Nephron progenitor cell (in vitro differentiated cells): Measurements from ENCODE around the gene ARID1B.

ENCODE experiments used
- DNase-seq: peaks from one replicate; pipeline ENCODE4 v3.0.0; 2021
- H3K27ac Mint-ChIP-seq: 2 replicates; pipeline ENCODE4 v1.8.0; 2021; ENCODE audit warnings: mild to moderate bottlenecking, moderate library complexity, mixed read lengths
- H3K27me3 Mint-ChIP-seq: 2 replicates; pipeline ENCODE4 v1.8.0; 2021; ENCODE audit warnings: mild to moderate bottlenecking, low read depth, mixed read lengths; ENCODE audit not compliant: poor library complexity
- H3K36me3 Mint-ChIP-seq: 2 replicates; pipeline ENCODE4 v1.8.0; 2021; ENCODE audit warnings: low read depth, mixed read lengths
- H3K4me1 Mint-ChIP-seq: 2 replicates; pipeline ENCODE4 v1.8.0; 2021; ENCODE audit warnings: mixed read lengths
- H3K4me3 Mint-ChIP-seq: 2 replicates; pipeline ENCODE4 v1.8.0; 2021; ENCODE audit warnings: mild to moderate bottlenecking, moderate library complexity, mixed read lengths
- H3K9me3 Mint-ChIP-seq: 2 replicates; pipeline ENCODE4 v1.8.0; 2021; ENCODE audit warnings: mild to moderate bottlenecking, moderate library complexity, mixed read lengths
- CTCF ChIP-seq: fragments of 200-600 bp; sonication (generic); IDR thresholded peaks from 2 replicates; pipeline ENCODE4 v1.5.0; 2021; ENCODE audit warnings: antibody characterized with exemption

ARID1B gene

GRCh38 chr6:157001716-157002115, 224.5 kb downstream of the ARID1B start:
- TF ChIP-seq CTCF, result no peak
- Mint-ChIP-seq H3K27ac (no peak overlapping the region), H3K27me3 (no peaks in the 10 kb centered on the region), H3K36me3 (peaks cover 23% of the 10 kb centered on the region), H3K4me1 (peaks cover 26% of the 10 kb centered on the region), H3K4me3 (no peak overlapping the region), H3K9me3 (no peaks in the 10 kb centered on the region)
- DNase-seq, result no peak

GRCh38 chr6:157002774-157003173, 225.6 kb downstream of the ARID1B start:
- DNase-seq, result no peak
- no peak for TF ChIP-seq CTCF
- Mint-ChIP-seq H3K9me3 (no peaks in the 10 kb centered on the region), H3K4me3 (no peak overlapping the region), H3K27ac (peak overlapping the region; percentile 34), H3K36me3 (peaks cover 25% of the 10 kb centered on the region), H3K27me3 (no peaks in the 10 kb centered on the region), H3K4me1 (peaks cover 26% of the 10 kb centered on the region)

- DNase-seq, result no peak
- peak overlapping the region; percentile 34 for H3K27ac Mint-ChIP-seq
- no peak for TF ChIP-seq CTCF
- H3K36me3 Mint-ChIP-seq, result peaks cover 42% of the 10 kb centered on the region
- peaks cover 9% of the 10 kb centered on the region for H3K9me3 Mint-ChIP-seq
- peaks cover 15% of the 10 kb centered on the region for H3K4me1 Mint-ChIP-seq
- no peak overlapping the region for H3K4me3 Mint-ChIP-seq
- H3K27me3 Mint-ChIP-seq, result no peaks in the 10 kb centered on the region
These were observed 228.8 kb downstream of the ARID1B start for GRCh38 chr6:157005940-157006339.

GRCh38 chr6:157008568-157008967, 231.4 kb downstream of the ARID1B start:
- H3K27ac Mint-ChIP-seq, result no peak overlapping the region
- H3K36me3 Mint-ChIP-seq, result peaks cover 46% of the 10 kb centered on the region
- peaks cover 23% of the 10 kb centered on the region for H3K4me1 Mint-ChIP-seq
- TF ChIP-seq CTCF, result no peak
- no peak overlapping the region for H3K4me3 Mint-ChIP-seq
- peaks cover 20% of the 10 kb centered on the region for H3K9me3 Mint-ChIP-seq
- H3K27me3 Mint-ChIP-seq, result no peaks in the 10 kb centered on the region
- DNase-seq, result no peak

- Mint-ChIP-seq H3K36me3 (peaks cover 32% of the 10 kb centered on the region), H3K27me3 (no peaks in the 10 kb centered on the region), H3K27ac (no peak overlapping the region), H3K4me1 (peaks cover 27% of the 10 kb centered on the region), H3K4me3 (no peak overlapping the region), H3K9me3 (peaks cover 20% of the 10 kb centered on the region)
- TF ChIP-seq CTCF, result no peak
- no peak for DNase-seq
These were observed 235.2 kb downstream of the ARID1B start for GRCh38 chr6:157012355-157012754.

GRCh38 chr6:157013649-157014304, 236.6 kb downstream of the ARID1B start:
- Mint-ChIP-seq H3K9me3 (peaks cover 20% of the 10 kb centered on the region), H3K4me3 (no peak overlapping the region)

More at GRCh38 chr6:157013649-157014304, 236.6 kb downstream of the ARID1B start:
- DNase-seq, result no peak
- H3K27me3 Mint-ChIP-seq, result no peaks in the 10 kb centered on the region
- no peak overlapping the region for H3K27ac Mint-ChIP-seq
- peaks cover 25% of the 10 kb centered on the region for H3K4me1 Mint-ChIP-seq
- peaks cover 27% of the 10 kb centered on the region for H3K36me3 Mint-ChIP-seq
- no peak for TF ChIP-seq CTCF
